WERI-Rb-1 (cell line): ENCODE measurements around the gene PLET1.

Source experiments
- DNase-seq: peaks from one replicate; pipeline ENCODE4 v3.0.0-alpha.2; 2020
- H3K27ac ChIP-seq: fragments of 250-450 bp; sonication (Bioruptor Pico); 2 replicates; pipeline ENCODE4 v1.5.1; 2020; ENCODE audit warnings: mild to moderate bottlenecking, moderate library complexity
- H3K27me3 ChIP-seq: fragments of 250-450 bp; sonication (Bioruptor Pico); 2 replicates; pipeline ENCODE4 v1.5.1; 2021; ENCODE audit warnings: mild to moderate bottlenecking, low read depth, moderate library complexity; ENCODE audit not compliant: insufficient read depth, severe bottlenecking
- H3K36me3 ChIP-seq: fragments of 250-450 bp; sonication (Bioruptor Pico); 2 replicates; pipeline ENCODE4 v1.5.1; 2020; ENCODE audit warnings: mild to moderate bottlenecking, moderate library complexity
- H3K4me3 ChIP-seq: 2 replicates; pipeline ENCODE4 v1.5.1; 2011; ENCODE audit warnings: low read depth, mild to moderate bottlenecking, control low read depth, low read length
- H3K9me3 ChIP-seq: fragments of 250-450 bp; sonication (Bioruptor Pico); 2 replicates; pipeline ENCODE4 v1.5.1; 2021; ENCODE audit warnings: mild to moderate bottlenecking, moderate library complexity; ENCODE audit not compliant: severe bottlenecking
- TF ChIP-seq, protein P1 (sequence below): IDR thresholded peaks from 2 replicates; pipeline ENCODE4 v1.5.1; 2011; ENCODE audit warnings: low read depth, mild to moderate bottlenecking, control low read depth, inconsistent platforms, low read length

Gene PLET1, protein sequence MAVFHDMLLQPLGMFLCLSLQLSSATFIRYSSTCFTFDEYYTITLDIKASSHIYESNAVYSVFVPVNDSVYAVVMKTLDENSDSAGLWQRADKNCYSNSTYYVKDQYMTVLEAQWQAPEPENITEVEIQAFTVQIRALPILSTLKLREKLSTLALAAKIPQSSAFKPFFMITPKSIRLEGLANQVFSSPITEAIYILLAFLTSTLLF

GRCh38 chr11:112260490-112260889 is at the start of gene PLET1:
Gene PLET1, minus strand, starts transcription at chr11:112260860. Its CDS starts 271 bp downstream, at chr11:112260589.
- Histone ChIP-seq H3K27ac (no peak within 1 kb of the TSS), H3K9me3 (no peaks in the 10 kb centered on the region), H3K4me3 (no peak within 1 kb of the TSS), H3K36me3 (no peaks in the 10 kb centered on the region), H3K27me3 (no peaks in the 10 kb centered on the region)
- DNase-seq, result no peak
- TF ChIP-seq, protein P1, sequence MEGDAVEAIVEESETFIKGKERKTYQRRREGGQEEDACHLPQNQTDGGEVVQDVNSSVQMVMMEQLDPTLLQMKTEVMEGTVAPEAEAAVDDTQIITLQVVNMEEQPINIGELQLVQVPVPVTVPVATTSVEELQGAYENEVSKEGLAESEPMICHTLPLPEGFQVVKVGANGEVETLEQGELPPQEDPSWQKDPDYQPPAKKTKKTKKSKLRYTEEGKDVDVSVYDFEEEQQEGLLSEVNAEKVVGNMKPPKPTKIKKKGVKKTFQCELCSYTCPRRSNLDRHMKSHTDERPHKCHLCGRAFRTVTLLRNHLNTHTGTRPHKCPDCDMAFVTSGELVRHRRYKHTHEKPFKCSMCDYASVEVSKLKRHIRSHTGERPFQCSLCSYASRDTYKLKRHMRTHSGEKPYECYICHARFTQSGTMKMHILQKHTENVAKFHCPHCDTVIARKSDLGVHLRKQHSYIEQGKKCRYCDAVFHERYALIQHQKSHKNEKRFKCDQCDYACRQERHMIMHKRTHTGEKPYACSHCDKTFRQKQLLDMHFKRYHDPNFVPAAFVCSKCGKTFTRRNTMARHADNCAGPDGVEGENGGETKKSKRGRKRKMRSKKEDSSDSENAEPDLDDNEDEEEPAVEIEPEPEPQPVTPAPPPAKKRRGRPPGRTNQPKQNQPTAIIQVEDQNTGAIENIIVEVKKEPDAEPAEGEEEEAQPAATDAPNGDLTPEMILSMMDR, result no peak

DNA sequence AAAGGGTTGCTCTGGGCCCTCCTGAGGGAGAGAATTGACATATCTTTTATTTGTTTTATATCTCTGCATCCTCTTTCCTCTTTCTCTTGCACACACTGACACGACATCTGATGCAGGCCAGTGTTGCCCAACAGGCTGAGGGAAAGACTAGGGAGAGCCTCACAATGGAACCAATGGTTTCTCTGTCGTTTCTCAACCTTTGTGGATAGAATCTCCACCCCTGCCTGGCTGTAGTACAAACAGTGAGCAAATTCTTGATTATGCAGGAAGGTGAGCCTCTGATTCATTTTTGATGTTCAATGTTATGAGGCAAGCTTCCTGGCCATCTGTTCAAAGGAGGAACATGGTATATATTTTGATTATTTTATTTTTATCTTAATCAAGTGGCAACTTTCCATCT is 49.8 kb upstream of the PLET1 start:
- no peak for DNase-seq
- Histone ChIP-seq H3K27ac (no peak overlapping the region), H3K36me3 (no peaks in the 10 kb centered on the region), H3K9me3 (no peaks in the 10 kb centered on the region), H3K27me3 (no peaks in the 10 kb centered on the region), H3K4me3 (no peak overlapping the region)
- TF ChIP-seq, protein P1, result no peak

DNA sequence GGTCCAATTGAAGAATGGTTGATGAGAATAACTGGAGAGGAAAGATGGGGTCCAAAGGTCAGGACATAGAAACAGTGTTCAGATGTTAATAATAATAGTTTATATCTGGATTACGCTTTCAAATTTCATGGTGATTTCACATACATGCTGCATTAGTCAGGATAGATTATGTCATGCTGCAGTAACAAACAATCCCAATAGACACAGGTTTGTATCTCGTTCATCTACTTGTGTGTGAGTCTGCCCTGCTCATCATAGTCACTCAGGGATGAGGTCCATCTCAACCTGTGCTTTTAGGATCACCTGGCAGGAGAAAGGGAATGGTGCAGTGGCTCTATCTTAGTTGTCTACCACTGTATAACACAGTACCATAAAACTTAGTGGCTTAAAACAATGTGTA is 48.0 kb upstream of the PLET1 start:
- H3K36me3 ChIP-seq, result no peaks in the 10 kb centered on the region
- TF ChIP-seq, protein P1, result no peak
- H3K27ac ChIP-seq, result no peak overlapping the region
- no peaks in the 10 kb centered on the region for H3K9me3 ChIP-seq
- H3K27me3 ChIP-seq, result no peaks in the 10 kb centered on the region
- DNase-seq, result no peak
- no peak overlapping the region for H3K4me3 ChIP-seq

GRCh38 chr11:112307616-112308015 is 47.0 kb upstream of the PLET1 start:
- TF ChIP-seq, protein P1, result no peak
- no peaks in the 10 kb centered on the region for H3K27me3 ChIP-seq
- no peak overlapping the region for H3K27ac ChIP-seq
- no peak for DNase-seq
- H3K36me3 ChIP-seq, result no peaks in the 10 kb centered on the region
- H3K9me3 ChIP-seq, result no peaks in the 10 kb centered on the region
- H3K4me3 ChIP-seq, result no peak overlapping the region

GRCh38 chr11:112306230-112306629 is 45.6 kb upstream of the PLET1 start:
- no peaks in the 10 kb centered on the region for H3K27me3 ChIP-seq
- H3K4me3 ChIP-seq, result no peak overlapping the region
- no peak for DNase-seq
- no peak overlapping the region for H3K27ac ChIP-seq
- no peaks in the 10 kb centered on the region for H3K9me3 ChIP-seq
- no peaks in the 10 kb centered on the region for H3K36me3 ChIP-seq
- TF ChIP-seq, protein P1, result no peak

- TF ChIP-seq, protein P1, result no peak
- no peaks in the 10 kb centered on the region for H3K9me3 ChIP-seq
- no peaks in the 10 kb centered on the region for H3K27me3 ChIP-seq
- H3K27ac ChIP-seq, result no peak overlapping the region
- no peak overlapping the region for H3K4me3 ChIP-seq
- H3K36me3 ChIP-seq, result no peaks in the 10 kb centered on the region
- no peak for DNase-seq
Observed at GRCh38 chr11:112304914-112305313, 44.3 kb upstream of the PLET1 start.
